Neural cell (in vitro differentiated cells): ENCODE measurements around the gene EFR3B.

ENCODE experiments used
- CTCF ChIP-seq: fragments of 450-650 bp; IDR thresholded peaks from 2 replicates; pipeline ENCODE4 v1.5.1; 2014; ENCODE audit warnings: antibody characterized with exemption, mild to moderate bottlenecking, moderate library complexity; ENCODE audit not compliant: poor library complexity, severe bottlenecking
- EP300 ChIP-seq: fragments of 450-650 bp; conservative IDR thresholded peaks from 2 replicates; pipeline ENCODE4 v1.6.1; 2014; ENCODE audit warnings: antibody characterized with exemption, mild to moderate bottlenecking, moderate library complexity; ENCODE audit not compliant: poor library complexity, severe bottlenecking
- EZH2 ChIP-seq: fragments of 200-600, 300-800 bp; shearing (Covaris generic), sonication (generic); IDR thresholded peaks from 2 replicates; pipeline ENCODE4 v1.6.1; 2014; ENCODE audit warnings: antibody characterized with exemption, low read length, borderline replicate concordance, mild to moderate bottlenecking; ENCODE audit not compliant: insufficient read depth, poor library complexity, severe bottlenecking
- POLR2AphosphoS5 ChIP-seq: IDR thresholded peaks from 2 replicates; pipeline ENCODE4 v1.6.1; 2012

- TF ChIP-seq EZH2 (no peak), CTCF (no peak), POLR2AphosphoS5 (no peak), EP300 (no peak)
These were observed 127.2 kb downstream of the EFR3B start for GRCh38 chr2:25169073-25169470.
